Adrenal gland (tissue), 5 donors: Measurements from ENCODE around the gene ELMOD3.

Source experiments
- CTCF ChIP-seq, 6 experiments: fragments of 450-650 bp in 4 of 6; fragments of 200-600 bp in 2 of 6; sonication (generic) in 1 of 6; IDR thresholded peaks; 1 replicate in 5 of 6; 2 replicates in 1 of 6; pipeline versions ENCODE4 v1.5.1 to v1.8.0; 2016 to 2021; ENCODE audit warnings: antibody characterized with exemption in 6 of 6, mild to moderate bottlenecking in 2 of 6, moderate library complexity in 1 of 6
- POLR2A ChIP-seq, 2 donors: fragments of 450-650 bp; IDR thresholded peaks; one replicate each; pipeline ENCODE4 v1.6.1; 2017; ENCODE audit warnings: antibody characterized with exemption in 2 of 2, mild to moderate bottlenecking in 2 of 2, moderate library complexity in 1 of 2
- donor health status: DM: no; HTN: no; CAD: no.

GRCh38 chr2:85354286-85355072 is at the start of gene ELMOD3, which contains the start of gene RETSAT:
- TF ChIP-seq CTCF (IDR thresholded peaks at IDR 0.05) = peak in 1 of 6 experiments; percentile 25
- TF ChIP-seq POLR2A (IDR thresholded peaks at IDR 0.05) = peak; percentile 93 to 99
